NB4 (cell line): ENCODE data around the gene MSI2.

Experiments
- DNase-seq: peaks from one replicate; pipeline ENCODE4 v3.0.0; 2010; ENCODE audit warnings: low read depth
- H3K4me3 ChIP-seq: one replicate; pipeline ENCODE4 v1.5.1; 2011; ENCODE audit warnings: mild to moderate bottlenecking, low read depth, low read length, moderate library complexity
- MYC ChIP-seq: IDR thresholded peaks from 2 replicates; pipeline ENCODE4 v1.6.1; 2011; ENCODE audit warnings: low read depth, low read length
- POLR2A ChIP-seq: IDR thresholded peaks from 2 replicates; pipeline ENCODE4 v1.6.1; 2011; ENCODE audit warnings: mild to moderate bottlenecking; ENCODE audit not compliant: insufficient read length; ENCODE audit errors: extremely low read depth
- TF ChIP-seq, protein P1 (sequence below): IDR thresholded peaks from 2 replicates; pipeline ENCODE4 v1.6.1; 2011; ENCODE audit warnings: low read depth, low read length
- TF ChIP-seq, protein P2 (sequence below): IDR thresholded peaks from one replicate; pipeline ENCODE4 v1.5.1; 2012; ENCODE audit warnings: low read depth, low read length

MSI2 gene

DNA sequence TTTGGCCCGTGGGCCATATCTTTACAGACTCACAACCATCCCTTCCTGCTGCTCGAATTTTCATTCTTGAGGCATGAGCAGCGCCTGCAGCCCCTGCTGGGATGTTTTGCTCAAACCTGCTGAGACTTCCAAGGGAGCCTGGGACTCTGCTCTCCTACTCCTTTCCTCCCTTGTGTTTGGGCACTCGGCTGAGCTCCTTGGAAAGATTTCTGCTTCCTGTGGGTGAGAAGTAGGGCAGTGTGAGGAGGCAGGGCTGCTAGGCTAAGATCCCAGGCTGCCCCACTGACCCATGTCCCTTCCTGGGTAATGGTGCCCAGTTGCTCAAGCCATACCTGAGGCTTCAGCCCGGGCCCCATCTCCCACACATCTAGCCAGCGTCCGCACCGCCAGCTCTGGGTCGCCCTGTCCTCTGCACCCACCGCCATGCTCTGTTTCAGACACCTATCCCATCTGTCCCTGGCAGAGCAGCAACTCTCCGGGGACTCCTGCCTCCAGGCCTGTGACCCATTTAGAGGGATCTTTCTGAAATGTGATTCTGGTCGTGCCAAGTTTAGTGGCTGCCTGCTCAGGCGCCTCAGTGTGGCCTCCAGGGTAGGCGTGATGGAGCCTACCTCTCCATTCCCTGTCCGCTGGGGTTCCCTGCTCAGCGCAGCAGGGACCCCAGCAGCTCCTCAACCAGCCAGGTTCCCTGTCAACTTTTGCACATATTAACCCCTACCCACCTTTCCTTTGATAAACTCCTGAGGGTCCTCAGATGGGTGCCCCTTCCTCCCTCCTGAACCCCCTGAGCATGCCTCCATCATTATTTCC, 298.7 kb downstream of the MSI2 start:
- DNase-seq = no peak
- H3K4me3 ChIP-seq = no peak overlapping the region
- no peak for TF ChIP-seq POLR2A
- TF ChIP-seq, protein P1, sequence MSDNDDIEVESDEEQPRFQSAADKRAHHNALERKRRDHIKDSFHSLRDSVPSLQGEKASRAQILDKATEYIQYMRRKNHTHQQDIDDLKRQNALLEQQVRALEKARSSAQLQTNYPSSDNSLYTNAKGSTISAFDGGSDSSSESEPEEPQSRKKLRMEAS = no peak
- TF ChIP-seq MYC = no peak
- TF ChIP-seq, protein P2, sequence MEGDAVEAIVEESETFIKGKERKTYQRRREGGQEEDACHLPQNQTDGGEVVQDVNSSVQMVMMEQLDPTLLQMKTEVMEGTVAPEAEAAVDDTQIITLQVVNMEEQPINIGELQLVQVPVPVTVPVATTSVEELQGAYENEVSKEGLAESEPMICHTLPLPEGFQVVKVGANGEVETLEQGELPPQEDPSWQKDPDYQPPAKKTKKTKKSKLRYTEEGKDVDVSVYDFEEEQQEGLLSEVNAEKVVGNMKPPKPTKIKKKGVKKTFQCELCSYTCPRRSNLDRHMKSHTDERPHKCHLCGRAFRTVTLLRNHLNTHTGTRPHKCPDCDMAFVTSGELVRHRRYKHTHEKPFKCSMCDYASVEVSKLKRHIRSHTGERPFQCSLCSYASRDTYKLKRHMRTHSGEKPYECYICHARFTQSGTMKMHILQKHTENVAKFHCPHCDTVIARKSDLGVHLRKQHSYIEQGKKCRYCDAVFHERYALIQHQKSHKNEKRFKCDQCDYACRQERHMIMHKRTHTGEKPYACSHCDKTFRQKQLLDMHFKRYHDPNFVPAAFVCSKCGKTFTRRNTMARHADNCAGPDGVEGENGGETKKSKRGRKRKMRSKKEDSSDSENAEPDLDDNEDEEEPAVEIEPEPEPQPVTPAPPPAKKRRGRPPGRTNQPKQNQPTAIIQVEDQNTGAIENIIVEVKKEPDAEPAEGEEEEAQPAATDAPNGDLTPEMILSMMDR = no peak

DNA sequence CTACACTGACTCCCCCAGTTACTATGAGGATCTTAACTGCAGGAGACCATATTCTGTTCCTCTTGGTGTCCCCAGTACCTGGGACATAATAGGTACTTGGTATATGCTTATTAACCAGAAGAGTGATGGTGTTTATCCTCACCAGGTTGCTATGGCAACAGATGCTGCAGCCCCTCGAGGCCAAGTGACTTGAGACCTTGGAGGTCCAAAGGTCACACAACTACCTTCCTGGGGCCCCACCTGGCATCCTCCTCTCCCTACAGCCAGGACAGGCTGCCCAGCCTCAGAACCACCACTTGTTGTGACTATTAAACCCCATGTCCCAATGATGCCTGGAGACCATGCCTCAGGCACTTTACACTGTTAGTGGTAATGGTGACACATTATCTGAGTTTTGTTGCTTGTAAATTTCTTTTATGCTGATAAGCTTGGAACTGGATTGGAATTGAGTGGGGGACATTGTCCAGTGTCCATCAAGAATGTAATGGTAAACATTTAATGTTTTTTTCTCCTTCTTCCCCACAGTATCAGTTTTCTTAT, 299.4 kb downstream of the MSI2 start:
- DNase-seq = no peak
- TF ChIP-seq POLR2A = no peak
- no peak for TF ChIP-seq MYC
- TF ChIP-seq, protein P1 = no peak
- TF ChIP-seq, protein P2 = no peak

DNA sequence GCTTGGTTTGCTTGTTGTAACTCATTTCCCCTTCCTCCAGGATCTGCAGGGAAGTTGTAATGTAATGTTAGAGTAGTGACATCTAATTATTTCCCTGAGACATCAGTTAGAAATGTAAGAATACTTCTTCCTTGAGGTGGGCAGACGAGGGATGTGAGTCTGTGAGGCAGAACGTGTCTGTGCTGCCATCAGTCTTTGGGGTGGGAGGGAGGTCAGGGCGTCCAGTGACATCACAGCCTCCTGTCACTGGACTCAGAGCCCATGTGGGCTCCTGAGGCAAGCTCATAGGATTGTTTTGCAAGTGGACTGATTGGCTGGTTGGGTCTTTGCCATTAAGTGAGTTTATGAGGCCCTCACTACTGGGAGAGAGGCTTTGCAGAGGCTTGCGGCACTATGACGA, 300.0 kb downstream of the MSI2 start:
- TF ChIP-seq, protein P1 = no peak
- no peak for TF ChIP-seq MYC
- TF ChIP-seq POLR2A = no peak
- TF ChIP-seq, protein P2 = no peak
- H3K4me3 ChIP-seq = no peak overlapping the region
- DNase-seq = no peak

More for the DNA sequence above, 299.4 kb downstream of the MSI2 start:
- H3K4me3 ChIP-seq = no peak overlapping the region

DNA sequence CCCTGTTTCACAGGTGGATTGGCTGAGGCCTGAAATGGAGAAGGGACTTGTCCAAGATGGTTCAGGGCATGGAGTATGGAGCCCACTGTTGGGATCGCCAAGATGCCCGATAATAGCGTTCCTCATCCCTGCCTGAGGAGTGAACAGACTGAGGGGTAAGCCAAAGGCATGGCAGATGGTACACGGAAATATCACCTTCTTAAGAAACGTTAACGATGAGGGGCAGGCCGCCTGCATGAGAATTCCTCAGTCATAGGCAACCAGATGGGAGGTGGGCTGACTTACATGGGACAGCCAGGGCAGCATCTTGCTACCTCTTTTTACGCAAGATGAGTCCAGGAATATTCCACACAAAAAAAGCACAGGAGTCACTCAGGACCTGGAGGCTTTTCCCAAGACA, 300.7 kb downstream of the MSI2 start:
- H3K4me3 ChIP-seq = no peak overlapping the region
- DNase-seq = no peak
- TF ChIP-seq, protein P2 = no peak
- no peak for TF ChIP-seq POLR2A
- TF ChIP-seq MYC = no peak
- TF ChIP-seq, protein P1 = no peak

DNA sequence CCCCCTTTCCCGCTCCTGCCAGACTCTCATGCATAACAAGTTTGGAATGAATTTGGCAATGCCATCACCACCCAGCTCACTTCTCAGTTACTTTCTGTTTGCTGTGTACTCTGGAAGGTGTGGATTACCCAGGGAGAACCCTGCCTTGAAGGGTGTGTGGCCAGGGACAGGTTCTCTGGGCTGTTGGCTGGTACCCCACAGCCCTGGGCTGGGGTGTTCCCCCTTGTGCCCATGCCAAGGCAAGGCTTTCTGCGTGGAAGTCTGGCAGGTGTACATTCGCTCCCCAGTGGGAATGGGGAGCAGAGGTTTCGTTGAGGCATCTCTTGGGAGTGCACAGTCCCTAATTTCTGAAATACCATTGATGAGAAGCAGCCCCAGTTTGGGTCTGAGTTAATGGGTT, 301.1 kb downstream of the MSI2 start:
- TF ChIP-seq MYC = no peak
- TF ChIP-seq, protein P2 = no peak
- TF ChIP-seq, protein P1 = no peak
- TF ChIP-seq POLR2A = no peak
- DNase-seq = no peak
- H3K4me3 ChIP-seq = no peak overlapping the region
